Mucosa of stomach (tissue), 1 donor: ENCODE data around the gene CREBBP.

Experiments used
- H3K27me3 ChIP-seq: one replicate; pipeline ENCODE4 v1.7.0; 2013; ENCODE audit warnings: mild to moderate bottlenecking, low read length; ENCODE audit not compliant: control insufficient read depth, insufficient read depth
- H3K36me3 ChIP-seq: one replicate; pipeline ENCODE4 v1.7.0; 2013; ENCODE audit warnings: low read length; ENCODE audit not compliant: control insufficient read depth, insufficient read depth
- H3K4me1 ChIP-seq: one replicate; pipeline ENCODE4 v1.7.0; 2013; ENCODE audit warnings: mild to moderate bottlenecking, low read length; ENCODE audit not compliant: control insufficient read depth, insufficient read depth
- H3K4me3 ChIP-seq: one replicate; pipeline ENCODE4 v1.7.0; 2013; ENCODE audit warnings: low read length
- H3K9ac ChIP-seq: one replicate; pipeline ENCODE4 v1.7.0; 2013; ENCODE audit warnings: mild to moderate bottlenecking, low read length, moderate library complexity
- H3K9me3 ChIP-seq: one replicate; pipeline ENCODE4 v1.7.0; 2013; ENCODE audit warnings: mild to moderate bottlenecking, low read length, moderate library complexity; ENCODE audit not compliant: control insufficient read depth
- donor health status: Pancreatic carcinoma.

CREBBP gene

GRCh38 chr16:3695610-3696369, 184.7 kb downstream of the CREBBP start:
- H3K4me1 ChIP-seq = peaks cover 18% of the 10 kb centered on the region
- no peaks in the 10 kb centered on the region for H3K27me3 ChIP-seq
- H3K4me3 ChIP-seq = no peak overlapping the region
- no peaks in the 10 kb centered on the region for H3K36me3 ChIP-seq
- no peak overlapping the region for H3K9ac ChIP-seq
- no peaks in the 10 kb centered on the region for H3K9me3 ChIP-seq

GRCh38 chr16:3694051-3694450, 186.5 kb downstream of the CREBBP start:
- H3K4me1 ChIP-seq = peaks cover 25% of the 10 kb centered on the region
- no peaks in the 10 kb centered on the region for H3K9me3 ChIP-seq
- no peak overlapping the region for H3K9ac ChIP-seq
- no peaks in the 10 kb centered on the region for H3K36me3 ChIP-seq
- no peak overlapping the region for H3K4me3 ChIP-seq
- no peaks in the 10 kb centered on the region for H3K27me3 ChIP-seq

DNA sequence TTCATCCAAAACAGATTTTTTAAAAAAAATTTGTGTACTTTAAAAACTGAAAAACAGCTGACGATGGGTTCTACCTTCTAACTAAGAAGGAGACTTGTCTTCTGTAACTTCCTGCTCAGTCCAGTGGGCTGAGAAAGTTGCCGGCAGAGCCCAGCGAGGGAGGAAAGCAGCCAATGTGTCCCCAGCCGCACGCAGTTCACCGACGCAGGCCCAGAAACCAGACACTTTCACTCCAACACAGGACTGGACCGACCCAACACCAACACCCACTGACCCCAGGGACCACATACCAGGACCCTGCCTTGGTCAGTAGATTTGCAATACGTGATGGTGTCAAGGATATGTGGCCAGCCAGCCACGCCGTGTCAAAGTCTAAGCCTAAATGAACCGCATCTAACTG, 188.8 kb downstream of the CREBBP start:
- Histone ChIP-seq H3K9ac (no peak overlapping the region), H3K4me1 (peaks cover 23% of the 10 kb centered on the region), H3K36me3 (no peaks in the 10 kb centered on the region), H3K27me3 (no peaks in the 10 kb centered on the region), H3K4me3 (no peak overlapping the region), H3K9me3 (no peaks in the 10 kb centered on the region)

- no peaks in the 10 kb centered on the region for H3K9me3 ChIP-seq
- no peaks in the 10 kb centered on the region for H3K36me3 ChIP-seq
- H3K27me3 ChIP-seq = no peaks in the 10 kb centered on the region
- peak overlapping the region; percentile 33 for H3K9ac ChIP-seq
- peak overlapping the region; percentile 14 for H3K4me3 ChIP-seq
- H3K4me1 ChIP-seq = peaks cover 17% of the 10 kb centered on the region
These were observed 189.4 kb downstream of the CREBBP start for GRCh38 chr16:3690980-3691720.

- peaks cover 11% of the 10 kb centered on the region for H3K4me1 ChIP-seq
- no peaks in the 10 kb centered on the region for H3K36me3 ChIP-seq
- no peaks in the 10 kb centered on the region for H3K9me3 ChIP-seq
- H3K9ac ChIP-seq = peak overlapping the region; percentile 33
- no peaks in the 10 kb centered on the region for H3K27me3 ChIP-seq
- peak overlapping the region; percentile 14 for H3K4me3 ChIP-seq
These were observed 190.0 kb downstream of the CREBBP start for GRCh38 chr16:3690470-3690928.

GRCh38 chr16:3689731-3690130, 190.8 kb downstream of the CREBBP start:
- Histone ChIP-seq H3K27me3 (no peaks in the 10 kb centered on the region), H3K4me1 (peaks cover 9% of the 10 kb centered on the region), H3K4me3 (no peak overlapping the region), H3K36me3 (no peaks in the 10 kb centered on the region), H3K9me3 (no peaks in the 10 kb centered on the region), H3K9ac (no peak overlapping the region)

GRCh38 chr16:3687792-3688191, 192.7 kb downstream of the CREBBP start:
- Histone ChIP-seq H3K27me3 (no peaks in the 10 kb centered on the region), H3K36me3 (no peaks in the 10 kb centered on the region), H3K9me3 (no peaks in the 10 kb centered on the region), H3K4me3 (no peak overlapping the region), H3K9ac (no peak overlapping the region), H3K4me1 (peaks cover 9% of the 10 kb centered on the region)

DNA sequence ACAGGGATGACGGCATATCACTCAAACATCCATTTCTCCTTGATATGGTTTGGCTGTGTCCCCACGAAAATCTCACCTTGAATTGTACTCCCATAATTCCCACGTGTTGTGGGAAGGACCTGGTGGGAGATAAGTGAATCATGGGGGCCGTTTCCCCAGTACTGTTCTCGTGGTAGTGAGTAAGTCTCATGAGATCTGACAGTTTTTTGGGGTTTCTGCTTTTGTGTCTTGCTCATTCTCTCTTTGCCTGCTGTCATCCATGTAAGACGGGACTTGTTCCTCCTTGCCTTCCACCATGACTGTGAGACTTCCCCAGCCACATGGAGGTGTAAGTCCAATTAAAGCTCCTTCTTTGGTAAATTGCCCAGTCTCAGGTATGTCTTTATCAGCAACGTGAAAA, 193.5 kb downstream of the CREBBP start:
- Histone ChIP-seq H3K27me3 (no peaks in the 10 kb centered on the region), H3K4me1 (peaks cover 9% of the 10 kb centered on the region), H3K9me3 (no peaks in the 10 kb centered on the region), H3K9ac (no peak overlapping the region), H3K4me3 (no peak overlapping the region), H3K36me3 (no peaks in the 10 kb centered on the region)

DNA sequence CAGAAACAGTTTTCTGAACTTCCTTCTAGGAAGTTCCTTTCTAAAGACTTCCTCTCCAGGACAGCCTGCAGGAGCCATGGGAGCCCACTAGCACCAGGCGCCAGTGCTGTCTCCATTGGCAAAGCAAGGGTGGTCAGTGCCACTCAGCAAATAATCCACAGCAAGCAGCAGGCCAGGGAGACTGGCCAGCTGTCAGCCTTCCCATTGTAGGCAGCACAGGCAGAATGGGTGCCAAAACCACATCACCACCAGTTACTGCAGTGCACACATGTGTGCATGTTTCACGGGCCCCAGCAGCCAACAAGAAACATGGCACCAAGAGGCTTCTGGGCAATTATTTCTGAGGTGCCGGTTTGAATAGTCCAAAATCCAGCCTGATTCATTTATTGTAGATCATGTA, 199.3 kb downstream of the CREBBP start:
- no peak overlapping the region for H3K4me3 ChIP-seq
- H3K9ac ChIP-seq = no peak overlapping the region
- no peaks in the 10 kb centered on the region for H3K9me3 ChIP-seq
- H3K27me3 ChIP-seq = no peaks in the 10 kb centered on the region
- H3K4me1 ChIP-seq = no peaks in the 10 kb centered on the region
- H3K36me3 ChIP-seq = no peaks in the 10 kb centered on the region

GRCh38 chr16:3677994-3678393, 202.5 kb downstream of the CREBBP start:
- no peak overlapping the region for H3K4me3 ChIP-seq
- H3K9ac ChIP-seq = no peak overlapping the region
- no peaks in the 10 kb centered on the region for H3K27me3 ChIP-seq
- no peaks in the 10 kb centered on the region for H3K36me3 ChIP-seq
- H3K4me1 ChIP-seq = no peaks in the 10 kb centered on the region
- H3K9me3 ChIP-seq = no peaks in the 10 kb centered on the region

GRCh38 chr16:3675601-3676130, 204.8 kb downstream of the CREBBP start:
- H3K4me1 ChIP-seq = no peaks in the 10 kb centered on the region
- H3K4me3 ChIP-seq = no peak overlapping the region
- no peaks in the 10 kb centered on the region for H3K36me3 ChIP-seq
- no peak overlapping the region for H3K9ac ChIP-seq
- H3K27me3 ChIP-seq = no peaks in the 10 kb centered on the region
- H3K9me3 ChIP-seq = no peaks in the 10 kb centered on the region
